D721Med (cell line): ENCODE results near the gene PXYLP1.
"Not testable (repeated sequence)": the region's sequence is repeated elsewhere in the genome, so short reads cannot be mapped to it uniquely, and the experiment has no call there.

Experiments used
- DNase-seq: peaks from one replicate; pipeline ENCODE4 v3.0.0; 2011; ENCODE audit warnings: low spot score; ENCODE audit not compliant: insufficient read length
- FAIRE-seq: peaks from 2 replicates; lab custom pipeline; 2011; peaks lifted over from hg19 to GRCh38; lab: Jason Lieb, UNC
- TF ChIP-seq, protein P1 (sequence below): IDR thresholded peaks from 2 replicates; pipeline ENCODE4 v1.5.1; 2012; ENCODE audit warnings: mild to moderate bottlenecking, control low read depth; ENCODE audit not compliant: insufficient read depth; ENCODE audit errors: missing control alignments

The PXYLP1 gene

GRCh38 chr3:141201122-141201521 lies 30.5 kb upstream of the PXYLP1 start:
- DNase-seq (no peak), FAIRE-seq (no peak)
- TF ChIP-seq, protein P1, sequence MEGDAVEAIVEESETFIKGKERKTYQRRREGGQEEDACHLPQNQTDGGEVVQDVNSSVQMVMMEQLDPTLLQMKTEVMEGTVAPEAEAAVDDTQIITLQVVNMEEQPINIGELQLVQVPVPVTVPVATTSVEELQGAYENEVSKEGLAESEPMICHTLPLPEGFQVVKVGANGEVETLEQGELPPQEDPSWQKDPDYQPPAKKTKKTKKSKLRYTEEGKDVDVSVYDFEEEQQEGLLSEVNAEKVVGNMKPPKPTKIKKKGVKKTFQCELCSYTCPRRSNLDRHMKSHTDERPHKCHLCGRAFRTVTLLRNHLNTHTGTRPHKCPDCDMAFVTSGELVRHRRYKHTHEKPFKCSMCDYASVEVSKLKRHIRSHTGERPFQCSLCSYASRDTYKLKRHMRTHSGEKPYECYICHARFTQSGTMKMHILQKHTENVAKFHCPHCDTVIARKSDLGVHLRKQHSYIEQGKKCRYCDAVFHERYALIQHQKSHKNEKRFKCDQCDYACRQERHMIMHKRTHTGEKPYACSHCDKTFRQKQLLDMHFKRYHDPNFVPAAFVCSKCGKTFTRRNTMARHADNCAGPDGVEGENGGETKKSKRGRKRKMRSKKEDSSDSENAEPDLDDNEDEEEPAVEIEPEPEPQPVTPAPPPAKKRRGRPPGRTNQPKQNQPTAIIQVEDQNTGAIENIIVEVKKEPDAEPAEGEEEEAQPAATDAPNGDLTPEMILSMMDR = no peak

GRCh38 chr3:141202682-141203081 lies 28.9 kb upstream of the PXYLP1 start:
- DNase-seq = no peak
- no peak for FAIRE-seq
- TF ChIP-seq, protein P1 = no peak

- TF ChIP-seq, protein P1 = no peak
- no peak for DNase-seq
- no peak for FAIRE-seq
These were observed 27.8 kb upstream of the PXYLP1 start for GRCh38 chr3:141203866-141204265.

- FAIRE-seq (no peak), DNase-seq (no peak)
- TF ChIP-seq, protein P1 = no peak
These were observed 27.3 kb upstream of the PXYLP1 start for GRCh38 chr3:141204343-141204742.

DNA sequence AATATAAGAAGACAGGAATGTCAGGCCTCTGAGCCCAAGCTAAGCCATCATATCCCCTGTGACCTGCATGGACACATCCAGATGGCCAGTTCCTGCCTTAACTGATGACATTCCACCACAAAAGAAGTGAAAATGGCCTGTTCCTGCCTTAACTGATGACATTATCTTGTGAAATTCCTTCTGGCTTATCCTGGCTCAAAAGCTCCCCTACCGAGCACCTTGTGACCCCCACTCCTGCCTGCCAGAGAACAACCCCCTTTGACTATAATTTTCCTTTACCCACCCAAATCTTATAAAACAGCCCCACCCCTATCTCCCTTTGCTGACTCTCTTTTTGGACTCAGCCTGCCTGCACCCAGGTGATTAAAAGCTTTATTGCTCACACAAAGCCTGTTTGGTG lies 20.3 kb upstream of the PXYLP1 start:
- not testable (repeated sequence) for FAIRE-seq, DNase-seq

- no peak for FAIRE-seq
- DNase-seq = no peak
- TF ChIP-seq, protein P1 = no peak
These were observed 19.5 kb upstream of the PXYLP1 start for GRCh38 chr3:141212101-141212500.

DNA sequence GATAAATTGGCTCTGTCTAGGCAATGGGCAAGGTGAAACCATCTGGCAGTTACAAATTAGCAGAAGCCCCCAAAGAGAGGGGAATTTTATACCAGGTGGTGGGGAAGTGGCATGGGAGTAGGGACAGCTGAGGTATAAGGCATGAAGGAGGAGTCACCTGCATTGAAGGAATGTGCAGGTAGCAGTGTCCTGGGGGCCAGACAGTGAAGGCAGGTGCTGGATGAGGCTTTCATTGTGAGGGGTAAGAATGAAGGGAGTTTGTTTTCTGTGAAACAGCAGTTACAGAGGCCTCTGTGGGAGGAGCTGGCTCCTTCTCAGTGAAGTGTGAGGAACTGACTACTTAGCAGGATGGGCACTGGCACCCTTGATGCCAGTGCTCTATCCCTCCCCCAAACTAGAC lies 19.1 kb upstream of the PXYLP1 start:
- FAIRE-seq (no peak), DNase-seq (no peak)
- TF ChIP-seq, protein P1 = no peak

- DNase-seq (no peak), FAIRE-seq (no peak)
- TF ChIP-seq, protein P1 = no peak
These were observed 14.7 kb upstream of the PXYLP1 start for GRCh38 chr3:141216975-141217374.
